CD8-positive, alpha-beta memory T cell (primary cell): ENCODE results near the gene EBI3. TPM values are rescaled to one million over a fixed set of nuclear protein-coding genes. Genes with fewer than 3 reads are reported as not detected.
"Not testable (repeated sequence)": the region's sequence is repeated elsewhere in the genome, so short reads cannot be mapped to it uniquely, and the experiment has no call there.

ENCODE experiments used
- CTCF ChIA-PET: fragments of 350-600 bp; sonication (Branson Sonifier 250); formaldehyde crosslinking; loops from one replicate; lab custom pipeline; 2021; ENCODE audit warnings: antibody characterized with exemption; lab: Charles Lee
- POLR2A ChIA-PET: fragments of 350-600 bp; sonication (Branson Sonifier 250); formaldehyde crosslinking; loops from one replicate; lab custom pipeline; 2021; ENCODE audit warnings: antibody characterized with exemption; lab: Charles Lee
- DNase-seq, 5 donors: peaks; one replicate each; pipeline versions ENCODE4 v3.0.0 to v3.0.0-alpha.2; 2020 to 2022; ENCODE audit warnings: mixed read lengths in 1 of 5
- H3K27ac ChIP-seq: one replicate; pipeline ENCODE4 v1.7.0; 2013; ENCODE audit warnings: low read depth, mild to moderate bottlenecking, low read length, moderate library complexity
- H3K27me3 ChIP-seq: 2 replicates; pipeline ENCODE4 v1.7.0; 2013; ENCODE audit warnings: low read length, mild to moderate bottlenecking; ENCODE audit not compliant: insufficient read depth, poor library complexity, severe bottlenecking
- H3K36me3 ChIP-seq: 2 replicates; pipeline ENCODE4 v1.7.0; 2013; ENCODE audit warnings: mild to moderate bottlenecking, low read length, moderate library complexity; ENCODE audit not compliant: insufficient read depth
- H3K4me1 ChIP-seq: 2 replicates; pipeline ENCODE4 v1.7.0; 2013; ENCODE audit warnings: mild to moderate bottlenecking, low read length, moderate library complexity; ENCODE audit not compliant: insufficient read depth
- H3K4me3 ChIP-seq: 2 replicates; pipeline ENCODE4 v1.7.0; 2013; ENCODE audit warnings: mild to moderate bottlenecking, low read length
- H3K9me3 ChIP-seq: 2 replicates; pipeline ENCODE4 v1.7.0; 2013; ENCODE audit warnings: mild to moderate bottlenecking, low read length
- H3K27ac Mint-ChIP-seq, 8 donors: one replicate each; pipeline ENCODE4 v1.8.0; 2020 to 2021; ENCODE audit warnings: mixed read lengths in 8 of 8, mild to moderate bottlenecking in 6 of 8, inconsistent platforms in 3 of 8, moderate library complexity in 3 of 8
- H3K27me3 Mint-ChIP-seq, 2 donors: one replicate each; pipeline ENCODE4 v1.8.0; 2020 to 2021; ENCODE audit warnings: mixed read lengths in 2 of 2, mild to moderate bottlenecking in 1 of 2, moderate library complexity in 1 of 2
- H3K36me3 Mint-ChIP-seq, 3 donors: one replicate each; pipeline ENCODE4 v1.8.0; 2020 to 2021; ENCODE audit warnings: mixed read lengths in 3 of 3, inconsistent platforms in 1 of 3, mild to moderate bottlenecking in 1 of 3
- H3K4me1 Mint-ChIP-seq, 3 donors: one replicate each; pipeline ENCODE4 v1.8.0; 2020 to 2021; ENCODE audit warnings: mixed read lengths in 3 of 3, inconsistent platforms in 1 of 3, mild to moderate bottlenecking in 1 of 3
- H3K4me3 Mint-ChIP-seq, 7 donors: one replicate each; pipeline ENCODE4 v1.8.0; 2020 to 2021; ENCODE audit warnings: mixed read lengths in 7 of 7, mild to moderate bottlenecking in 6 of 7, moderate library complexity in 4 of 7, inconsistent platforms in 2 of 7
- H3K9me3 Mint-ChIP-seq, 5 donors: one replicate each; pipeline ENCODE4 v1.8.0; 2020 to 2022; ENCODE audit warnings: mixed read lengths in 5 of 5, mild to moderate bottlenecking in 3 of 5, moderate library complexity in 2 of 5, inconsistent platforms in 1 of 5
- polyA plus RNA-seq: library from polyadenylated mRNA; unstranded; fragments of 300-500 nt; fragmentation: Illumina TruSeq; gene quantifications from one replicate; pipeline ENCODE4 v1.2.3, GENCODE V29; 2021
- total RNA-seq, 2 experiments: library from RNA; stranded (reverse); gene quantifications; one replicate each; pipeline ENCODE4 v1.2.3, GENCODE V29; 2021

Gene EBI3
- total and polyA plus RNA-seq, 3 experiments from 2014 or later, result 14.2 to 14.8 TPM; not detected in 1

- Mint-ChIP-seq H3K27me3 (peaks cover 3 to 6% of the 10 kb centered on the region in 2 donors), H3K4me3 (no peak overlapping the region), H3K36me3 (no peaks in the 10 kb centered on the region), H3K27ac (no peak overlapping the region), H3K4me1 (no peaks in the 10 kb centered on the region), H3K9me3 (no peaks in the 10 kb centered on the region)
- ChIA-PET POLR2A (no interaction called here), CTCF (no interaction called here)
- Histone ChIP-seq H3K9me3 (no peaks in the 10 kb centered on the region), H3K27me3 (peaks cover 14% of the 10 kb centered on the region), H3K4me3 (no peak overlapping the region), H3K36me3 (no peaks in the 10 kb centered on the region), H3K4me1 (no peaks in the 10 kb centered on the region), H3K27ac (no peak overlapping the region)
- no peak for DNase-seq
These were observed 4.9 kb upstream of the EBI3 start for GRCh38 chr19:4224470-4224869.

- Histone ChIP-seq H3K4me1 (no peaks in the 10 kb centered on the region), H3K27ac (no peak overlapping the region), H3K4me3 (no peak overlapping the region), H3K9me3 (no peaks in the 10 kb centered on the region), H3K27me3 (peaks cover 16% of the 10 kb centered on the region), H3K36me3 (no peaks in the 10 kb centered on the region)
- H3K36me3 Mint-ChIP-seq, result no peaks in the 10 kb centered on the region
- no peak overlapping the region for H3K27ac Mint-ChIP-seq
- H3K27me3 Mint-ChIP-seq, result peaks cover 6 to 9% of the 10 kb centered on the region in 2 donors
- no peak for DNase-seq
- ChIA-PET CTCF (no interaction called here), POLR2A (no interaction called here)
- H3K4me1 Mint-ChIP-seq, result no peaks in the 10 kb centered on the region
- no peak overlapping the region for H3K4me3 Mint-ChIP-seq
- H3K9me3 Mint-ChIP-seq, result no peaks in the 10 kb centered on the region
These were observed 3.4 kb upstream of the EBI3 start for GRCh38 chr19:4225885-4226284.

- peaks cover 17% of the 10 kb centered on the region for H3K27me3 ChIP-seq
- ChIA-PET CTCF (no interaction called here), POLR2A (no interaction called here)
- Mint-ChIP-seq H3K9me3 (no peaks in the 10 kb centered on the region), H3K27me3 (peaks cover 9 to 11% of the 10 kb centered on the region in 2 donors), H3K4me3 (no peak overlapping the region), H3K36me3 (no peaks in the 10 kb centered on the region), H3K4me1 (no peaks in the 10 kb centered on the region), H3K27ac (no peak overlapping the region)
- H3K4me3 ChIP-seq, result no peak overlapping the region
- H3K36me3 ChIP-seq, result no peaks in the 10 kb centered on the region
- no peak overlapping the region for H3K27ac ChIP-seq
- no peaks in the 10 kb centered on the region for H3K4me1 ChIP-seq
- no peak for DNase-seq
- no peaks in the 10 kb centered on the region for H3K9me3 ChIP-seq
These were observed 1.6 kb upstream of the EBI3 start for GRCh38 chr19:4227771-4228170.

- Mint-ChIP-seq H3K36me3 (no peaks in the 10 kb centered on the region), H3K4me3 (no peak overlapping the region), H3K27ac (no peak overlapping the region), H3K9me3 (no peaks in the 10 kb centered on the region), H3K27me3 (peaks cover 12 to 15% of the 10 kb centered on the region in 2 donors), H3K4me1 (no peaks in the 10 kb centered on the region)
- Histone ChIP-seq H3K4me3 (no peak overlapping the region), H3K27me3 (peaks cover 17% of the 10 kb centered on the region), H3K27ac (no peak overlapping the region), H3K4me1 (no peaks in the 10 kb centered on the region), H3K9me3 (no peaks in the 10 kb centered on the region), H3K36me3 (no peaks in the 10 kb centered on the region)
- ChIA-PET CTCF (no interaction called here), POLR2A (no interaction called here)
- no peak for DNase-seq
These were observed 551 bp upstream of the EBI3 start for GRCh38 chr19:4228765-4229178.

GRCh38 chr19:4230237-4230636 is 914 bp downstream of the EBI3 start:
- H3K27me3 Mint-ChIP-seq, result peaks cover 19 to 20% of the 10 kb centered on the region in 2 donors
- CTCF ChIA-PET, H3K4me1 Mint-ChIP-seq, H3K36me3 ChIP-seq, H3K36me3 Mint-ChIP-seq, DNase-seq, H3K27ac Mint-ChIP-seq, H3K4me1 ChIP-seq, H3K9me3 Mint-ChIP-seq, H3K27ac ChIP-seq, H3K4me3 ChIP-seq, H3K9me3 ChIP-seq, H3K4me3 Mint-ChIP-seq: not testable (repeated sequence)
- peaks cover 17% of the 10 kb centered on the region for H3K27me3 ChIP-seq
- POLR2A ChIA-PET, result interaction anchor here (0.6 kb wide), 1 partner anchor 37 kb away, joined by 7 read pairs; no protein-coding TSS in a partner anchor

GRCh38 chr19:4231521-4231920 is 2.2 kb downstream of the EBI3 start:
- H3K36me3 ChIP-seq, H3K4me1 ChIP-seq, H3K4me3 ChIP-seq, POLR2A ChIA-PET, H3K9me3 Mint-ChIP-seq, DNase-seq, H3K27ac Mint-ChIP-seq, H3K4me1 Mint-ChIP-seq, H3K4me3 Mint-ChIP-seq, H3K9me3 ChIP-seq, H3K27ac ChIP-seq, H3K36me3 Mint-ChIP-seq: not testable (repeated sequence)
- H3K27me3 ChIP-seq, result peaks cover 17% of the 10 kb centered on the region
- H3K27me3 Mint-ChIP-seq, result peaks cover 17 to 19% of the 10 kb centered on the region in 2 donors
- CTCF ChIA-PET, result interaction anchor here (1.5 kb wide), 1 partner anchor 121 kb away, joined by 4 read pairs; no protein-coding TSS in a partner anchor

GRCh38 chr19:4232139-4232538 is 2.8 kb downstream of the EBI3 start:
- H3K27ac ChIP-seq, H3K9me3 ChIP-seq, H3K4me3 Mint-ChIP-seq, H3K9me3 Mint-ChIP-seq, H3K4me1 Mint-ChIP-seq, H3K4me3 ChIP-seq, H3K27ac Mint-ChIP-seq, H3K36me3 Mint-ChIP-seq, H3K36me3 ChIP-seq, H3K4me1 ChIP-seq, DNase-seq: not testable (repeated sequence)
- peaks cover 17% of the 10 kb centered on the region for H3K27me3 ChIP-seq
- CTCF ChIA-PET, result interaction anchor here (1.0 to 1.5 kb wide), 2 partner anchors 36 to 121 kb away, joined by 3 to 4 read pairs; no protein-coding TSS in a partner anchor
- H3K27me3 Mint-ChIP-seq, result peaks cover 16 to 19% of the 10 kb centered on the region in 2 donors
- POLR2A ChIA-PET, result interaction anchor here (0.6 kb wide), 2 partner anchors 12 to 106 kb away, joined by 4 read pairs; no protein-coding TSS in a partner anchor

GRCh38 chr19:4232614-4233281 is 3.4 kb downstream of the EBI3 start:
- no peak overlapping the region for H3K27ac ChIP-seq
- POLR2A ChIA-PET, result interaction anchor here (0.6 kb wide), 3 partner anchors 11 to 105 kb away, joined by 4 read pairs; partner anchors contain the start of gene TMIGD2
- no peak overlapping the region for H3K27ac Mint-ChIP-seq
- H3K36me3 ChIP-seq, result no peaks in the 10 kb centered on the region
- H3K27me3 Mint-ChIP-seq, result peaks cover 16 to 19% of the 10 kb centered on the region in 2 donors
- no peaks in the 10 kb centered on the region for H3K36me3 Mint-ChIP-seq
- no peaks in the 10 kb centered on the region for H3K4me1 ChIP-seq
- DNase-seq, result no peak
- peaks cover 17% of the 10 kb centered on the region for H3K27me3 ChIP-seq
- CTCF ChIA-PET, result interaction anchor here (1.0 kb wide), 1 partner anchor 35 kb away, joined by 3 read pairs; no protein-coding TSS in a partner anchor
- H3K4me3 ChIP-seq, result no peak overlapping the region
- no peaks in the 10 kb centered on the region for H3K9me3 Mint-ChIP-seq
- no peaks in the 10 kb centered on the region for H3K9me3 ChIP-seq
- no peaks in the 10 kb centered on the region for H3K4me1 Mint-ChIP-seq
- H3K4me3 Mint-ChIP-seq, result no peak overlapping the region
